ENCODE data around the gene MTMR4. TPM values are rescaled to one million over a fixed set of nuclear protein-coding genes. Genes with fewer than 3 reads are reported as not detected.
A peak's percentile ranks its signal among the peaks of the same experiment; 100 is the strongest.

Gene MTMR4
- polyA plus RNA-seq, 1 of the 3 experiments (the other 2 are of a cell fraction) = 23.3 TPM

DNA sequence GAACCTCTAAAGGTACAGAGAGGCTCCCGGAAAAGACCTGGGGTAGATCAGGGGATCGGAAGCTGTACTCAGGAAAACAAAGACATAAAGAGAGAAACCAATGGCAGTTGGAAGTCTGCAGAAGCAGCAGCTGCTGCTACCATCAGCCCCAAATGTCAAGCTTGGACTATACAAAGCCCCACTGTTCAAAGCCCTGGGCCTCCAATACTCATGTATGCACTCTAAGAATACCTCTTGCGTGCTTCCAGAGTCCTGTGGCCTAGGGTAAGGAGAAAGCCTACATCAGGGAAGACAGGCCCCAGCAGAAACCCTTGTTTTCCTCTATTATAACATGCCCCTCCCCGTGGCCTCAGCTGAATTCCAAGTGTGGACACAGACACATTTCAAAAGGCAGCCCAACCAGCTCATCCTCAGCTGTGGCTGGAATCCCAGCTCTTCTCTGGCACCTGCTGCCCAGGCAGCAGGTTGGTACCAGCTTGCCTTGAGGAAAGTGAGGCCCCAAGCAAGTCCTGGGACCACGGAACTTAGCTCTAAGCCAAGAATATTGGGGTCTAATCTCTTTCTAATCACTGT lies 19.3 kb upstream of the MTMR4 start (continued):
- TF ChIP-seq EP300 (IDR thresholded peaks at IDR 0.05; ENCODE audit: borderline replicate concordance in 1 of 2, low read depth in 1 of 2, low read length in 1 of 2) (no peak), GABPA (IDR thresholded peaks at IDR 0.05; ENCODE audit: low read depth) (no peak), GATA2 (CRISPR knock-in tag; IDR thresholded peaks at IDR 0.05) (no peak), FOXJ3 (CRISPR knock-in tag; IDR thresholded peaks at IDR 0.05) (no peak)
- TF ChIP-seq, protein P1, sequence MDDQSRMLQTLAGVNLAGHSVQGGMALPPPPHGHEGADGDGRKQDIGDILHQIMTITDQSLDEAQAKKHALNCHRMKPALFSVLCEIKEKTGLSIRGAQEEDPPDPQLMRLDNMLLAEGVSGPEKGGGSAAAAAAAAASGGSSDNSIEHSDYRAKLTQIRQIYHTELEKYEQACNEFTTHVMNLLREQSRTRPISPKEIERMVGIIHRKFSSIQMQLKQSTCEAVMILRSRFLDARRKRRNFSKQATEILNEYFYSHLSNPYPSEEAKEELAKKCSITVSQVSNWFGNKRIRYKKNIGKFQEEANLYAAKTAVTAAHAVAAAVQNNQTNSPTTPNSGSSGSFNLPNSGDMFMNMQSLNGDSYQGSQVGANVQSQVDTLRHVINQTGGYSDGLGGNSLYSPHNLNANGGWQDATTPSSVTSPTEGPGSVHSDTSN (IDR thresholded peaks at IDR 0.05) = no peak

DNA sequence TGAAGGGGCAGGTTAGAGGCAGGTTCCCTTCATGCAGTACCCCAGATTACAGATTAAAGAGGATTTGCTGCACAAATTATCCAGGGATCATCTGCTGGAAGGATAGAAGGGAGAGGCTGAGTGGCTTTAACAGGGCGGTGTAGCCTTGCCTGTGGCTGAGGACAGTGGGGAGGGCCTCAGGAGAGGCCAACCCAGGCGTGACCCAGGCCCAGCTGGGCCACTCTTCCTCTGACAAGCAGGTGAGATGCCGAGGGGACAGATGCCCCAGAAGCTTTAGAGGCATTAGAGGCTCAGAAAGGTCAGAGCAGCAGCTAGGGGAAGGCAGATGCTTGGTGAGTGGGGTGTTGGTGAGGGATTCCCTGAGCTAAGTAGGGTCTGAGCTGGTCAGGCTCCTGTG lies 18.1 kb upstream of the MTMR4 start:
- H2AFZ ChIP-seq (ENCODE audit: low read depth) = no peak overlapping the region
- H3K36me3 ChIP-seq (replicated peaks in 1 of 2; ENCODE audit: control insufficient read depth in 1 of 2, insufficient read depth in 2 of 2, low read length in 1 of 2) = no peaks in the 10 kb centered on the region
- peaks cover 5 to 21% of the 10 kb centered on the region in 2 experiments; a peak in 2 of 4 replicates for H3K4me1 ChIP-seq (ENCODE audit: control insufficient read depth in 1 of 2, insufficient read depth in 2 of 2, low read depth in 1 of 2, low read length in 1 of 2)
- H3K9me2 ChIP-seq = no peaks in the 10 kb centered on the region
- ChIA-PET CTCF (interaction anchor here (0.7 to 10.3 kb wide), 11 partner anchors 10 to 472 kb away, joined by 3 to 112 read pairs (median 4); a partner anchor contains a TSS), POLR2A (interaction anchor here (1.1 to 1.3 kb wide), 3 partner anchors 14 to 223 kb away, joined by 4 to 11 read pairs (median 6); partner anchors contain the start of gene PPM1E)
- H4K20me1 ChIP-seq (ENCODE audit: insufficient read depth) = no peaks in the 10 kb centered on the region
- no peak overlapping the region for H3K27ac ChIP-seq (ENCODE audit: low read depth in 2 of 2, low read length in 1 of 2)
- peak overlapping the region; percentile 59 to 74 for H3K4me3 ChIP-seq (ENCODE audit: low read depth in 2 of 2, low read length in 1 of 2)
- H3K9ac ChIP-seq = no peak overlapping the region
- H3K9me3 ChIP-seq = no peaks in the 10 kb centered on the region
- DNase-seq = peak; percentile 43
- no peaks in the 10 kb centered on the region for H3F3A ChIP-seq (replicated peaks; ENCODE audit: insufficient read depth)
- TF ChIP-seq, protein P2, sequence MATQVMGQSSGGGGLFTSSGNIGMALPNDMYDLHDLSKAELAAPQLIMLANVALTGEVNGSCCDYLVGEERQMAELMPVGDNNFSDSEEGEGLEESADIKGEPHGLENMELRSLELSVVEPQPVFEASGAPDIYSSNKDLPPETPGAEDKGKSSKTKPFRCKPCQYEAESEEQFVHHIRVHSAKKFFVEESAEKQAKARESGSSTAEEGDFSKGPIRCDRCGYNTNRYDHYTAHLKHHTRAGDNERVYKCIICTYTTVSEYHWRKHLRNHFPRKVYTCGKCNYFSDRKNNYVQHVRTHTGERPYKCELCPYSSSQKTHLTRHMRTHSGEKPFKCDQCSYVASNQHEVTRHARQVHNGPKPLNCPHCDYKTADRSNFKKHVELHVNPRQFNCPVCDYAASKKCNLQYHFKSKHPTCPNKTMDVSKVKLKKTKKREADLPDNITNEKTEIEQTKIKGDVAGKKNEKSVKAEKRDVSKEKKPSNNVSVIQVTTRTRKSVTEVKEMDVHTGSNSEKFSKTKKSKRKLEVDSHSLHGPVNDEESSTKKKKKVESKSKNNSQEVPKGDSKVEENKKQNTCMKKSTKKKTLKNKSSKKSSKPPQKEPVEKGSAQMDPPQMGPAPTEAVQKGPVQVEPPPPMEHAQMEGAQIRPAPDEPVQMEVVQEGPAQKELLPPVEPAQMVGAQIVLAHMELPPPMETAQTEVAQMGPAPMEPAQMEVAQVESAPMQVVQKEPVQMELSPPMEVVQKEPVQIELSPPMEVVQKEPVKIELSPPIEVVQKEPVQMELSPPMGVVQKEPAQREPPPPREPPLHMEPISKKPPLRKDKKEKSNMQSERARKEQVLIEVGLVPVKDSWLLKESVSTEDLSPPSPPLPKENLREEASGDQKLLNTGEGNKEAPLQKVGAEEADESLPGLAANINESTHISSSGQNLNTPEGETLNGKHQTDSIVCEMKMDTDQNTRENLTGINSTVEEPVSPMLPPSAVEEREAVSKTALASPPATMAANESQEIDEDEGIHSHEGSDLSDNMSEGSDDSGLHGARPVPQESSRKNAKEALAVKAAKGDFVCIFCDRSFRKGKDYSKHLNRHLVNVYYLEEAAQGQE (IDR thresholded peaks at IDR 0.05; ENCODE audit: low read depth, low read length) = no peak
- peak overlapping the region; percentile 99 for H3K4me2 ChIP-seq
- WGBS (ENCODE audit: low lambda C conversion rate) = 62% methylated on average over 3 of the region's 3 CpGs
- no peaks in the 10 kb centered on the region for H3K27me3 ChIP-seq (ENCODE audit: insufficient read depth)
- H3K79me2 ChIP-seq (ENCODE audit: insufficient read depth) = no peaks in the 10 kb centered on the region
